ENCODE measurements around the gene GMNN. TPM values are rescaled to one million over a fixed set of nuclear protein-coding genes. Genes with fewer than 3 reads are reported as not detected.
"Not testable (repeated sequence)": the region's sequence is repeated elsewhere in the genome, so short reads cannot be mapped to it uniquely, and the experiment has no call there.

GMNN gene
- polyA plus RNA-seq, 3 donors: 2.6 to 5.2 (median 2.9) TPM

GRCh38 chr6:24763578-24763977 lies 11.2 kb upstream of the GMNN start:
- intact Hi-C loops (cut with micrococcal nuclease): loop anchor here in 1 of 2 donors (5.0 kb wide), 1 partner anchor 36 kb away; no protein-coding TSS in a partner anchor
- no peak overlapping the region for H3K27ac Mint-ChIP-seq

GRCh38 chr6:24764833-24765828 lies 9.6 kb upstream of the GMNN start:
- not testable (repeated sequence) for DNase-seq; H3K36me3 Mint-ChIP-seq; H3K4me1 ChIP-seq (ENCODE audit: control insufficient read depth in 1 of 2, insufficient read depth in 2 of 2, low read length in 2 of 2); H3K27ac Mint-ChIP-seq; H3K4me2 ChIP-seq (replicated peaks; ENCODE audit: extremely low read depth, low read length, poor library complexity, severe bottlenecking); H3K4me1 Mint-ChIP-seq; H3K9me3 ChIP-seq (replicated peaks in 1 of 2; ENCODE audit: control insufficient read depth in 1 of 2, insufficient read depth in 1 of 2, low read length in 2 of 2); H3K27ac ChIP-seq (ENCODE audit: low read depth in 1 of 2, low read length in 2 of 2); H3K27me3 ChIP-seq (ENCODE audit: control insufficient read depth in 2 of 2, insufficient read depth in 2 of 2, low read length in 2 of 2); H3K79me2 ChIP-seq (ENCODE audit: insufficient read depth, low read length); H3K9ac ChIP-seq (ENCODE audit: insufficient read depth, low read length, poor library complexity, severe bottlenecking); H4K20me1 ChIP-seq (ENCODE audit: insufficient read depth, low read length); H3K9me3 Mint-ChIP-seq; H2AFZ ChIP-seq (ENCODE audit: insufficient read depth, low read depth, low read length, poor library complexity, severe bottlenecking); H3K4me3 Mint-ChIP-seq; H3K27me3 Mint-ChIP-seq (ENCODE audit: low read depth in 3 of 3); H3K4me3 ChIP-seq (replicated peaks in 1 of 3; ENCODE audit: low read depth in 2 of 3, low read length in 3 of 3); H3K36me3 ChIP-seq (replicated peaks in 1 of 2; ENCODE audit: control insufficient read depth in 1 of 2, insufficient read depth in 2 of 2, low read length in 2 of 2)
- WGBS (ENCODE audit: insufficient coverage): 83% methylated on average over 10 of the region's 20 CpGs
- intact Hi-C loops (cut with micrococcal nuclease): loop anchor here (5.0 kb wide), 2 partner anchors 38 to 183 kb away; no protein-coding TSS in a partner anchor

More at GRCh38 chr6:24763578-24763977, 11.2 kb upstream of the GMNN start:
- no peak overlapping the region for H3K4me2 ChIP-seq (replicated peaks; ENCODE audit: extremely low read depth, low read length, poor library complexity, severe bottlenecking)
- no peaks in the 10 kb centered on the region for H3K36me3 ChIP-seq (replicated peaks in 1 of 2; ENCODE audit: control insufficient read depth in 1 of 2, insufficient read depth in 2 of 2, low read length in 2 of 2)
- no peak overlapping the region for H3K4me3 ChIP-seq (replicated peaks in 1 of 3; ENCODE audit: low read depth in 2 of 3, low read length in 3 of 3)
- Mint-ChIP-seq H3K9me3 (no peaks in the 10 kb centered on the region), H3K36me3 (peaks cover 0 to under 1% of the 10 kb centered on the region in 2 donors), H3K4me1 (peaks cover 5% of the 10 kb centered on the region), H3K27me3 (ENCODE audit: low read depth in 3 of 3) (peaks cover 0 to 2% (median 0%) of the 10 kb centered on the region in 3 donors), H3K4me3 (no peak overlapping the region)
- DNase-seq: no peak
- no peaks in the 10 kb centered on the region for H4K20me1 ChIP-seq (ENCODE audit: insufficient read depth, low read length)
- H2AFZ ChIP-seq (ENCODE audit: insufficient read depth, low read depth, low read length, poor library complexity, severe bottlenecking): no peak overlapping the region
- H3K9ac ChIP-seq (ENCODE audit: insufficient read depth, low read length, poor library complexity, severe bottlenecking): no peak overlapping the region
- no peaks in the 10 kb centered on the region for H3K79me2 ChIP-seq (ENCODE audit: insufficient read depth, low read length)
- no peaks in the 10 kb centered on the region for H3K9me3 ChIP-seq (replicated peaks in 1 of 2; ENCODE audit: control insufficient read depth in 1 of 2, insufficient read depth in 1 of 2, low read length in 2 of 2)
- 83% methylated on average over 2 of the region's 3 CpGs for WGBS (ENCODE audit: insufficient coverage)
- H3K4me1 ChIP-seq (ENCODE audit: control insufficient read depth in 1 of 2, insufficient read depth in 2 of 2, low read length in 2 of 2): peaks cover 0 to 5% of the 10 kb centered on the region in 2 donors
- H3K27ac ChIP-seq (ENCODE audit: low read depth in 1 of 2, low read length in 2 of 2): no peak overlapping the region
- no peak for TF ChIP-seq CTCF (IDR thresholded peaks at IDR 0.05)
- no peaks in the 10 kb centered on the region for H3K27me3 ChIP-seq (ENCODE audit: control insufficient read depth in 2 of 2, insufficient read depth in 2 of 2, low read length in 2 of 2)

- DNase-seq; H3K4me1 Mint-ChIP-seq; H3K36me3 Mint-ChIP-seq; H3K27ac Mint-ChIP-seq; H3K4me1 ChIP-seq (ENCODE audit: control insufficient read depth in 1 of 2, insufficient read depth in 2 of 2, low read length in 2 of 2); H2AFZ ChIP-seq (ENCODE audit: insufficient read depth, low read depth, low read length, poor library complexity, severe bottlenecking); H3K27me3 Mint-ChIP-seq (ENCODE audit: low read depth in 3 of 3); H3K4me2 ChIP-seq (replicated peaks; ENCODE audit: extremely low read depth, low read length, poor library complexity, severe bottlenecking); H3K27ac ChIP-seq (ENCODE audit: low read depth in 1 of 2, low read length in 2 of 2); H3K9me3 ChIP-seq (replicated peaks in 1 of 2; ENCODE audit: control insufficient read depth in 1 of 2, insufficient read depth in 1 of 2, low read length in 2 of 2); H3K9me3 Mint-ChIP-seq; H4K20me1 ChIP-seq (ENCODE audit: insufficient read depth, low read length); H3K4me3 ChIP-seq (replicated peaks in 1 of 3; ENCODE audit: low read depth in 2 of 3, low read length in 3 of 3); H3K36me3 ChIP-seq (replicated peaks in 1 of 2; ENCODE audit: control insufficient read depth in 1 of 2, insufficient read depth in 2 of 2, low read length in 2 of 2); H3K4me3 Mint-ChIP-seq; H3K79me2 ChIP-seq (ENCODE audit: insufficient read depth, low read length); H3K9ac ChIP-seq (ENCODE audit: insufficient read depth, low read length, poor library complexity, severe bottlenecking); H3K27me3 ChIP-seq (ENCODE audit: control insufficient read depth in 2 of 2, insufficient read depth in 2 of 2, low read length in 2 of 2): not testable (repeated sequence)
- intact Hi-C loops (cut with micrococcal nuclease): loop anchor here in 1 of 2 donors (5.0 kb wide), 1 partner anchor 184 kb away; no protein-coding TSS in a partner anchor
- 100% methylated on average over 5 of the region's 26 CpGs for WGBS (ENCODE audit: insufficient coverage)
Observed at GRCh38 chr6:24765968-24766367, 8.8 kb upstream of the GMNN start.

Data from CD14-positive monocyte (primary cell).